Endothelial cell of umbilical vein (primary cell): ENCODE data around the gene MKNK1.

Experiments
- CTCF ChIP-seq, 2 donors: IDR thresholded peaks; 1 replicate in 1 of 2; 2 replicates in 1 of 2; pipeline ENCODE4 v1.5.1; 2011; ENCODE audit warnings: low read length in 2 of 2, mild to moderate bottlenecking in 2 of 2, moderate library complexity in 2 of 2, control low read depth in 1 of 2, inconsistent platforms in 1 of 2, low read depth in 1 of 2; ENCODE audit not compliant: insufficient read depth in 1 of 2; ENCODE audit errors: extremely low read depth in 1 of 2
- POLR2A ChIP-seq: IDR thresholded peaks from 2 replicates; pipeline ENCODE4 v1.6.1; 2012; ENCODE audit warnings: low read depth, mild to moderate bottlenecking, control low read depth, low read length
- POLR2AphosphoS5 ChIP-seq: IDR thresholded peaks from 2 replicates; pipeline ENCODE4 v1.6.1; 2012; ENCODE audit warnings: low read depth, mild to moderate bottlenecking, control low read depth, low read length, moderate library complexity; ENCODE audit not compliant: insufficient read depth

GRCh38 chr1:46526691-46527291, 77.3 kb downstream of the MKNK1 start:
- no peak for TF ChIP-seq POLR2A
- TF ChIP-seq CTCF (IDR thresholded peaks at IDR 0.05; ENCODE audit: extremely low read depth in 1 of 2, insufficient read depth in 1 of 2, low read depth in 1 of 2, low read length in 2 of 2): no peak
- TF ChIP-seq POLR2AphosphoS5: no peak
